HEK293 (cell line): ENCODE results near the gene CRYBA2.

Source experiments
- CTCF ChIA-PET: fragments of 350-600 bp; formaldehyde crosslinking; extraction: SDS; loops from one replicate; lab custom pipeline; 2021; ENCODE audit warnings: antibody characterized with exemption; lab: Yijun Ruan, JAX
- POLR2A ChIA-PET: fragments of 300-600 bp; formaldehyde crosslinking; extraction: SDS; loops from one replicate; lab custom pipeline; 2020; ENCODE audit warnings: antibody characterized with exemption, inconsistent platforms; lab: Yijun Ruan, JAX
- H3K27ac ChIP-seq: fragments of 200-500 bp; sonication (Bioruptor generic); 2 replicates; pipeline ENCODE4 v1.5.1; 2014; ENCODE audit warnings: low read depth, low read length, control low read depth, inconsistent platforms; ENCODE audit errors: extremely low read depth
- H3K36me3 ChIP-seq, 2 experiments: fragments of 200-500 bp in 1 of 2; sonication (Bioruptor generic) in 1 of 2; 1 replicate in 1 of 2; 2 replicates in 1 of 2; pipeline ENCODE4 v1.5.1; 2014 to 2017; ENCODE audit warnings: inconsistent platforms in 2 of 2, low read length in 2 of 2; ENCODE audit not compliant: control insufficient read depth in 2 of 2, insufficient read depth in 1 of 2
- H3K4me1 ChIP-seq: fragments of 200-500 bp; sonication (Bioruptor generic); 2 replicates; pipeline ENCODE4 v1.5.1; 2014; ENCODE audit warnings: mild to moderate bottlenecking, low read length, inconsistent platforms; ENCODE audit not compliant: control insufficient read depth, insufficient read depth
- H3K4me3 ChIP-seq: 2 replicates; pipeline ENCODE4 v1.5.1; 2011; ENCODE audit warnings: low read depth, mild to moderate bottlenecking, control low read depth, low read length, moderate library complexity
- H3K9me3 ChIP-seq: fragments of 200-500 bp; sonication (Bioruptor generic); 2 replicates; pipeline ENCODE4 v1.5.1; 2014; ENCODE audit warnings: low read depth, low read length, inconsistent platforms; ENCODE audit not compliant: control insufficient read depth, insufficient read depth
- GLIS1 ChIP-seq: fragments of 450-650 bp; formaldehyde crosslinking; IDR thresholded peaks from 2 replicates; pipeline ENCODE4 v1.5.1; 2016; ENCODE audit warnings: missing biosample characterization, missing genetic modification characterization
- SCRT2 ChIP-seq: fragments of 450-650 bp; formaldehyde crosslinking; IDR thresholded peaks from 2 replicates; pipeline ENCODE4 v1.5.1; 2016; ENCODE audit warnings: missing biosample characterization, missing genetic modification characterization
- ZBTB17 ChIP-seq: fragments of 450-650 bp; formaldehyde crosslinking; IDR thresholded peaks from 2 replicates; pipeline ENCODE4 v1.5.1; 2016; ENCODE audit warnings: missing biosample characterization, missing genetic modification characterization
- ZBTB7A ChIP-seq: fragments of 450-650 bp; formaldehyde crosslinking; IDR thresholded peaks from 2 replicates; pipeline ENCODE4 v1.5.1; 2016; ENCODE audit warnings: low read depth, missing biosample characterization, missing genetic modification characterization
- ZBTB8A ChIP-seq: fragments of 450-650 bp; formaldehyde crosslinking; IDR thresholded peaks from 2 replicates; pipeline ENCODE4 v1.5.1; 2016; ENCODE audit warnings: missing biosample characterization, missing genetic modification characterization
- ZFP41 ChIP-seq: fragments of 450-650 bp; formaldehyde crosslinking; IDR thresholded peaks from 2 replicates; pipeline ENCODE4 v1.5.1; 2016; ENCODE audit warnings: missing biosample characterization, missing genetic modification characterization, borderline replicate concordance
- ZIC2 ChIP-seq: fragments of 450-650 bp; formaldehyde crosslinking; IDR thresholded peaks from 2 replicates; pipeline ENCODE4 v1.5.1; 2016; ENCODE audit warnings: missing biosample characterization, missing genetic modification characterization
- ZNF138 ChIP-seq: fragments of 450-650 bp; formaldehyde crosslinking; IDR thresholded peaks from 2 replicates; pipeline ENCODE4 v1.5.1; 2016; ENCODE audit warnings: missing biosample characterization, missing genetic modification characterization, borderline replicate concordance
- ZNF169 ChIP-seq: fragments of 450-650 bp; formaldehyde crosslinking; IDR thresholded peaks from 2 replicates; pipeline ENCODE4 v1.5.1; 2016; ENCODE audit warnings: missing biosample characterization, missing genetic modification characterization
- ZNF19 ChIP-seq: fragments of 450-650 bp; formaldehyde crosslinking; IDR thresholded peaks from 2 replicates; pipeline ENCODE4; 2016; ENCODE audit warnings: missing biosample characterization, missing genetic modification characterization, low read depth
- ZNF354C ChIP-seq: fragments of 450-650 bp; formaldehyde crosslinking; IDR thresholded peaks from 2 replicates; pipeline ENCODE4 v1.5.1; 2016; ENCODE audit warnings: missing biosample characterization, missing genetic modification characterization, low read depth, borderline replicate concordance
- ZNF610 ChIP-seq: fragments of 450-650 bp; formaldehyde crosslinking; IDR thresholded peaks from 2 replicates; pipeline ENCODE4 v1.5.1; 2016; ENCODE audit warnings: missing biosample characterization, missing genetic modification characterization, borderline replicate concordance
- ZNF76 ChIP-seq: fragments of 450-650 bp; formaldehyde crosslinking; IDR thresholded peaks from 2 replicates; pipeline ENCODE4; 2016; ENCODE audit warnings: low read depth, missing biosample characterization, missing genetic modification characterization, borderline replicate concordance
- ZSCAN16 ChIP-seq: fragments of 450-650 bp; formaldehyde crosslinking; IDR thresholded peaks from 2 replicates; pipeline ENCODE4 v1.5.1; 2016; ENCODE audit warnings: missing biosample characterization, missing genetic modification characterization
- TF ChIP-seq, protein P1 (sequence below): fragments of 450-650 bp; formaldehyde crosslinking; IDR thresholded peaks from 2 replicates; pipeline ENCODE4 v1.5.1; 2017; ENCODE audit warnings: missing biosample characterization, mild to moderate bottlenecking, missing genetic modification characterization, moderate library complexity
- TF ChIP-seq, protein P2 (sequence below): fragments of 450-650 bp; formaldehyde crosslinking; IDR thresholded peaks from 2 replicates; pipeline ENCODE4 v1.5.1; 2016; ENCODE audit warnings: missing biosample characterization, missing genetic modification characterization
- TF ChIP-seq, protein P3 (sequence below): fragments of 450-650 bp; formaldehyde crosslinking; IDR thresholded peaks from 2 replicates; pipeline ENCODE4 v1.5.0; 2017; ENCODE audit warnings: missing biosample characterization, missing genetic modification characterization, borderline replicate concordance
- TF ChIP-seq, protein P4 (sequence below): fragments of 450-650 bp; formaldehyde crosslinking; IDR thresholded peaks from 2 replicates; pipeline ENCODE4 v1.5.1; 2016; ENCODE audit warnings: missing biosample characterization, missing genetic modification characterization
- TF ChIP-seq, protein P5 (sequence below): fragments of 450-650 bp; IDR thresholded peaks from 2 replicates; pipeline ENCODE4 v1.5.1; 2018; ENCODE audit warnings: missing biosample characterization, missing genetic modification characterization

The CRYBA2 gene, protein sequence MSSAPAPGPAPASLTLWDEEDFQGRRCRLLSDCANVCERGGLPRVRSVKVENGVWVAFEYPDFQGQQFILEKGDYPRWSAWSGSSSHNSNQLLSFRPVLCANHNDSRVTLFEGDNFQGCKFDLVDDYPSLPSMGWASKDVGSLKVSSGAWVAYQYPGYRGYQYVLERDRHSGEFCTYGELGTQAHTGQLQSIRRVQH

DNA sequence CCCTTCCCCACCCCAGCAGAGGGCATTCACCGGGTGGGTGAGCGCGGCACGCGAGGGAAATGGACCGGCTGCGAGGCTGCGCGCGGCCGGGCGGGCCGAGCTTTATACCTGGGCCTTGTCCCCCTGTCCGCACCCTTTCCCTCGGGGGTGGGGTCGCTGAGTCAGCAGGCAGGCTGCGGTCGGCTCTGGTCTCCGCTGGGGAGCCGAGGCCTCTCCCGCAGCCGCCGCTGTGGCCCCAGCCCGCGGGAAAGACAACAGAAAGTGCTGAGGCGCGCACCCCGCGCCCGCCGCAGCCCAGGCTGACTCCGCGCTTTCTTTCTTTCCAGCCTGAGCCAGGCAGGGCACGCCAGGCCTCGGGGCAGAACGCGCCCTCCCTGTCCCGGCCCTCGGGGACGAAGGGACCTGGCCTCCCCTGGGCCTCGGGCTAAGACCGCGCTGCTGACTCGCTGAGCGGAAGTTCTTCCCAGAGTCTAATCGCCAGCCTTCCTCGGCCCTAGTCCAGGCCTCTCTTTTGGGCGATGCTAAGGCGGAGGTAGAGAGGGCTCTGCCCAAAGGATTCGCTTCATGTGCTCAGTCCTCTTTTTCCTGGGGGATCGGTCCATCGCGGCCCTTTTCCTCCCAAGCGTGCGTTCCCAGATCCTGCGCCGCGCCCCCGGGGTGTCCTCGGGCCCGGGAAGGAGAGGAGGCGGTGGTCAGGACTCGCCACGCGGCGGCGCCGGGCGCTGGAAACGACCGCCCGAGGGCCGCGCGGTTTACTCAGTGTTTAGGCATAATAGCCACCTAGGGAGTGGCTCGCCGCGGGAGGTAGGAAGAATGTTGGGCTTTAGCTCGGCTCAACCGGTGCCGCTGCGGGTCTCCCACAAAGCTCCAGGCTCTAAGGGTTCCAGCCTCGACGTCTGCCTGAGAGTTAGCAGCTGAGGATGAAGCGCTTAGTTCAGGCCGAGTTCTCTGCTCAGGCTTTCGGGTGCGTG lies at the start of gene CRYBA2:
TSS of gene CRYBA2 (minus strand) at position 78 of the 971 bp plus-strand sequence. CDS start 246 bp downstream, outside the sequence.
- TF ChIP-seq ZBTB8A (tag by site-specific recombination): 0 out of 2 replicates have a peak, but pooled peaks have one; percentile 21
- TF ChIP-seq GLIS1 (tag by site-specific recombination): peak; percentile 85
- peak; percentile 56 for TF ChIP-seq ZIC2 (tag by site-specific recombination)
- TF ChIP-seq, protein P1, sequence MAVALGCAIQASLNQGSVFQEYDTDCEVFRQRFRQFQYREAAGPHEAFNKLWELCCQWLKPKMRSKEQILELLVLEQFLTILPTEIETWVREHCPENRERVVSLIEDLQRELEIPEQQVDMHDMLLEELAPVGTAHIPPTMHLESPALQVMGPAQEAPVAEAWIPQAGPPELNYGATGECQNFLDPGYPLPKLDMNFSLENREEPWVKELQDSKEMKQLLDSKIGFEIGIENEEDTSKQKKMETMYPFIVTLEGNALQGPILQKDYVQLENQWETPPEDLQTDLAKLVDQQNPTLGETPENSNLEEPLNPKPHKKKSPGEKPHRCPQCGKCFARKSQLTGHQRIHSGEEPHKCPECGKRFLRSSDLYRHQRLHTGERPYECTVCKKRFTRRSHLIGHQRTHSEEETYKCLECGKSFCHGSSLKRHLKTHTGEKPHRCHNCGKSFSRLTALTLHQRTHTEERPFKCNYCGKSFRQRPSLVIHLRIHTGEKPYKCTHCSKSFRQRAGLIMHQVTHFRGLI: peak; percentile 72
- TF ChIP-seq, protein P2, sequence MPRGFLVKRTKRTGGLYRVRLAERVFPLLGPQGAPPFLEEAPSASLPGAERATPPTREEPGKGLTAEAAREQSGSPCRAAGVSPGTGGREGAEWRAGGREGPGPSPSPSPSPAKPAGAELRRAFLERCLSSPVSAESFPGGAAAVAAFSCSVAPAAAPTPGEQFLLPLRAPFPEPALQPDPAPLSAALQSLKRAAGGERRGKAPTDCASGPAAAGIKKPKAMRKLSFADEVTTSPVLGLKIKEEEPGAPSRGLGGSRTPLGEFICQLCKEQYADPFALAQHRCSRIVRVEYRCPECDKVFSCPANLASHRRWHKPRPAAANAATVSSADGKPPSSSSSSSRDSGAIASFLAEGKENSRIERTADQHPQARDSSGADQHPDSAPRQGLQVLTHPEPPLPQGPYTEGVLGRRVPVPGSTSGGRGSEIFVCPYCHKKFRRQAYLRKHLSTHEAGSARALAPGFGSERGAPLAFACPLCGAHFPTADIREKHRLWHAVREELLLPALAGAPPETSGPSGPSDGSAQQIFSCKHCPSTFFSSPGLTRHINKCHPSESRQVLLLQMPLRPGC: no peak
- no peaks in the 10 kb centered on the region for H3K4me1 ChIP-seq
- ChIA-PET POLR2A (no interaction called here), CTCF (interaction anchor here (0.6 to 2.8 kb wide), 11 partner anchors 9 to 163 kb away, joined by 3 to 29 read pairs (median 6); no protein-coding TSS in a partner anchor)
- H3K27ac ChIP-seq: no peak within 1 kb of the TSS
- H3K9me3 ChIP-seq: no peaks in the 10 kb centered on the region
- no peaks in the 10 kb centered on the region for H3K36me3 ChIP-seq
- no peak within 1 kb of the TSS for H3K4me3 ChIP-seq

DNA sequence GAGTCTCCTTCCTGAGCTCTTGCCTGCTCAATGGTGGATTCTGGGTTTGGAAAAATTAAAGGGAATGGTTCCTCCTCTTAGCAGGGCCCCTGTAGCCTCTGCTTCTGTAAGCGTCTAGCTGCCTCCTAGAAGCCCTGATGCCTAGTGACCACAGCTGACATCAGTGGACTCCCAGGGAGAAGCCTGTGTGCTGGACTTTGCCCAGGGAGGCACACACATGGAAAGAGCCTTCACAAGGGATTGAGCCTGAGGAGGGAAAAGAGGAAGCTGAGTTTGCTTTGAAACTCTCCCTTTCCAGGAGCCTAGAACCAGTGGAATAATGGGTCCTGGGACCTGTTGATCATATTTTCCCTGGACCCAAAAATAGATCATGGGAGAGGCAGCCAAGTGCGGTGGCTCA lies 49.5 kb upstream of the CRYBA2 start:
- H3K4me3 ChIP-seq: no peak overlapping the region
- no peaks in the 10 kb centered on the region for H3K4me1 ChIP-seq
- no peaks in the 10 kb centered on the region for H3K36me3 ChIP-seq
- H3K27ac ChIP-seq: no peak overlapping the region
- TF ChIP-seq ZFP41 (no peak), SCRT2 (tag by site-specific recombination) (peak; percentile 71)
- ChIA-PET POLR2A (no interaction called here), CTCF (interaction anchor here (0.9 to 4.2 kb wide), 5 partner anchors 13 to 112 kb away, joined by 3 to 31 read pairs (median 6); no protein-coding TSS in a partner anchor)
- H3K9me3 ChIP-seq: no peaks in the 10 kb centered on the region

DNA sequence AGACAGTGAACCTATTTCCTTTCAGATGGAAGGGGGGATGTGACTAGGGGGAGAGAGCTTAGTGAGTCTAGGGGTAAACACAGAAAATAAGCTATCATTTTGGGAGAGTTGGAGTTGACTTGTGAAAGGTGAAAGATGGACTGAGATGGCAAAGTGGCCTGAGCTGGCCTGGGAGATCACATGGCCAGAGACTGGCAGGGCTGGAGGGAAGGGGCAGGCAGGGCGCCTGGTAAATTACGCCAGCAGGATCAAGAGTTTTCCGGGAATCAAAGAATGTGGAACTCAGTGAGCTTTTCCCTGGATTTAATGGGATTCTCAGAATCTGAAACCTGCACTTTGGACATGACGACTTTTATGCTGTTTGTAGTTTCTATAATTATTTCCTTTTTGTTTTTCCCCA lies 48.9 kb upstream of the CRYBA2 start:
- POLR2A ChIA-PET: interaction anchor here (1.6 kb wide), 1 partner anchor 134 kb away, joined by 4 read pairs; the partner anchor contains the start of gene CNPPD1
- CTCF ChIA-PET: interaction anchor here (0.6 to 4.2 kb wide), 9 partner anchors 13 to 112 kb away, joined by 3 to 31 read pairs (median 4); no protein-coding TSS in a partner anchor
- Histone ChIP-seq H3K4me1 (no peaks in the 10 kb centered on the region), H3K36me3 (no peaks in the 10 kb centered on the region), H3K27ac (no peak overlapping the region), H3K9me3 (no peaks in the 10 kb centered on the region)
- TF ChIP-seq ZNF354C (tag by site-specific recombination): no peak
- no peak for TF ChIP-seq ZNF19 (tag by site-specific recombination)
- no peak for TF ChIP-seq ZBTB7A (tag by site-specific recombination)
- no peak for TF ChIP-seq ZNF138
- no peak for TF ChIP-seq ZNF610
- no peak for TF ChIP-seq SCRT2 (tag by site-specific recombination)
- TF ChIP-seq, protein P3, sequence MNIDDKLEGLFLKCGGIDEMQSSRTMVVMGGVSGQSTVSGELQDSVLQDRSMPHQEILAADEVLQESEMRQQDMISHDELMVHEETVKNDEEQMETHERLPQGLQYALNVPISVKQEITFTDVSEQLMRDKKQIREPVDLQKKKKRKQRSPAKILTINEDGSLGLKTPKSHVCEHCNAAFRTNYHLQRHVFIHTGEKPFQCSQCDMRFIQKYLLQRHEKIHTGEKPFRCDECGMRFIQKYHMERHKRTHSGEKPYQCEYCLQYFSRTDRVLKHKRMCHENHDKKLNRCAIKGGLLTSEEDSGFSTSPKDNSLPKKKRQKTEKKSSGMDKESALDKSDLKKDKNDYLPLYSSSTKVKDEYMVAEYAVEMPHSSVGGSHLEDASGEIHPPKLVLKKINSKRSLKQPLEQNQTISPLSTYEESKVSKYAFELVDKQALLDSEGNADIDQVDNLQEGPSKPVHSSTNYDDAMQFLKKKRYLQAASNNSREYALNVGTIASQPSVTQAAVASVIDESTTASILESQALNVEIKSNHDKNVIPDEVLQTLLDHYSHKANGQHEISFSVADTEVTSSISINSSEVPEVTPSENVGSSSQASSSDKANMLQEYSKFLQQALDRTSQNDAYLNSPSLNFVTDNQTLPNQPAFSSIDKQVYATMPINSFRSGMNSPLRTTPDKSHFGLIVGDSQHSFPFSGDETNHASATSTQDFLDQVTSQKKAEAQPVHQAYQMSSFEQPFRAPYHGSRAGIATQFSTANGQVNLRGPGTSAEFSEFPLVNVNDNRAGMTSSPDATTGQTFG (tag by site-specific recombination): no peak
- TF ChIP-seq, protein P4, sequence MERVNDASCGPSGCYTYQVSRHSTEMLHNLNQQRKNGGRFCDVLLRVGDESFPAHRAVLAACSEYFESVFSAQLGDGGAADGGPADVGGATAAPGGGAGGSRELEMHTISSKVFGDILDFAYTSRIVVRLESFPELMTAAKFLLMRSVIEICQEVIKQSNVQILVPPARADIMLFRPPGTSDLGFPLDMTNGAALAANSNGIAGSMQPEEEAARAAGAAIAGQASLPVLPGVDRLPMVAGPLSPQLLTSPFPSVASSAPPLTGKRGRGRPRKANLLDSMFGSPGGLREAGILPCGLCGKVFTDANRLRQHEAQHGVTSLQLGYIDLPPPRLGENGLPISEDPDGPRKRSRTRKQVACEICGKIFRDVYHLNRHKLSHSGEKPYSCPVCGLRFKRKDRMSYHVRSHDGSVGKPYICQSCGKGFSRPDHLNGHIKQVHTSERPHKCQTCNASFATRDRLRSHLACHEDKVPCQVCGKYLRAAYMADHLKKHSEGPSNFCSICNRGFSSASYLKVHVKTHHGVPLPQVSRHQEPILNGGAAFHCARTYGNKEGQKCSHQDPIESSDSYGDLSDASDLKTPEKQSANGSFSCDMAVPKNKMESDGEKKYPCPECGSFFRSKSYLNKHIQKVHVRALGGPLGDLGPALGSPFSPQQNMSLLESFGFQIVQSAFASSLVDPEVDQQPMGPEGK (tag by site-specific recombination): no peak
- TF ChIP-seq, protein P5, sequence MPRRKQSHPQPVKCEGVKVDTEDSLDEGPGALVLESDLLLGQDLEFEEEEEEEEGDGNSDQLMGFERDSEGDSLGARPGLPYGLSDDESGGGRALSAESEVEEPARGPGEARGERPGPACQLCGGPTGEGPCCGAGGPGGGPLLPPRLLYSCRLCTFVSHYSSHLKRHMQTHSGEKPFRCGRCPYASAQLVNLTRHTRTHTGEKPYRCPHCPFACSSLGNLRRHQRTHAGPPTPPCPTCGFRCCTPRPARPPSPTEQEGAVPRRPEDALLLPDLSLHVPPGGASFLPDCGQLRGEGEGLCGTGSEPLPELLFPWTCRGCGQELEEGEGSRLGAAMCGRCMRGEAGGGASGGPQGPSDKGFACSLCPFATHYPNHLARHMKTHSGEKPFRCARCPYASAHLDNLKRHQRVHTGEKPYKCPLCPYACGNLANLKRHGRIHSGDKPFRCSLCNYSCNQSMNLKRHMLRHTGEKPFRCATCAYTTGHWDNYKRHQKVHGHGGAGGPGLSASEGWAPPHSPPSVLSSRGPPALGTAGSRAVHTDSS (tag by site-specific recombination): no peak
- no peak for TF ChIP-seq ZNF76 (tag by site-specific recombination)
- TF ChIP-seq ZNF169 (tag by site-specific recombination): no peak
- TF ChIP-seq ZBTB17 (tag by site-specific recombination): no peak
- TF ChIP-seq ZSCAN16: no peak
- TF ChIP-seq, all 188 proteins: peak for 0
- H3K4me3 ChIP-seq: no peak overlapping the region
